Vagina (tissue), 2 donors: Measurements from ENCODE around the gene GRM7. TPM values are rescaled to one million over a fixed set of nuclear protein-coding genes. Genes with fewer than 3 reads are reported as not detected.

ENCODE experiments used
- DNase-seq, 2 donors: peaks; one replicate each; pipeline ENCODE4 v3.0.0-alpha.2; 2017; ENCODE audit errors: extremely low spot score in 2 of 2
- H3K27ac ChIP-seq: fragments of 200-600 bp; sonication (generic); one replicate; pipeline ENCODE4 v1.5.1; 2019
- H3K27me3 ChIP-seq: fragments of 200-600 bp; sonication (generic); one replicate; pipeline ENCODE4 v1.5.1; 2019
- H3K36me3 ChIP-seq, 2 donors: fragments of 200-600 bp; sonication (generic); one replicate each; pipeline ENCODE4 v1.5.1; 2017 to 2019
- H3K4me1 ChIP-seq: fragments of 200-600 bp; sonication (generic); one replicate; pipeline ENCODE4 v1.5.1; 2019
- H3K4me3 ChIP-seq, 2 donors: fragments of 200-600 bp; sonication (generic); 1 replicate in 1 of 2; 2 replicates in 1 of 2; pipeline ENCODE4 v1.5.1; 2016 to 2019
- H3K9me3 ChIP-seq: fragments of 200-600 bp; sonication (generic); one replicate; pipeline ENCODE4 v1.5.1; 2019
- CTCF ChIP-seq, 3 experiments: fragments of 450-650 bp in 2 of 3; fragments of 200-600 bp in 1 of 3; sonication (generic) in 1 of 3; IDR thresholded peaks; one replicate each; pipeline ENCODE4 v1.5.1; 2017 to 2019; ENCODE audit warnings: antibody characterized with exemption in 3 of 3, mild to moderate bottlenecking in 2 of 3, moderate library complexity in 2 of 3
- POLR2A ChIP-seq, 2 donors: fragments of 450-650 bp; IDR thresholded peaks; one replicate each; pipeline ENCODE4 v1.6.1; 2017; ENCODE audit warnings: antibody characterized with exemption in 2 of 2, mild to moderate bottlenecking in 2 of 2, moderate library complexity in 2 of 2
- POLR2AphosphoS5 ChIP-seq, 2 donors: sonication (generic); formaldehyde crosslinking; IDR thresholded peaks; one replicate each; pipeline ENCODE4 v1.9.0; 2017; ENCODE audit warnings: antibody characterized with exemption in 2 of 2, mild to moderate bottlenecking in 2 of 2, low read depth in 1 of 2; ENCODE audit not compliant: insufficient read depth in 1 of 2
- intact Hi-C: fragments of 100-400 bp; cut with DNase I; formaldehyde crosslinking; loops from one replicate; pipeline ENCODE4 v1.15.1; 2023
- total RNA-seq: library from RNA; depleted of rRNA; stranded (reverse); fragments of >200 nt; gene quantifications from one replicate; pipeline ENCODE4 v1.2.3, GENCODE V29; 2016

Gene GRM7
- total RNA-seq, 1 donor from 2014 or later, result 2.0 TPM

- Histone ChIP-seq H3K4me3 (no peak overlapping the region), H3K9me3 (no peaks in the 10 kb centered on the region), H3K36me3 (no peaks in the 10 kb centered on the region), H3K27me3 (no peaks in the 10 kb centered on the region), H3K27ac (no peak overlapping the region), H3K4me1 (no peaks in the 10 kb centered on the region)
- intact Hi-C loops, result loop anchor here (2.0 kb wide), 1 partner anchor 18 kb away; no protein-coding TSS in a partner anchor
- DNase-seq, result no peak
- TF ChIP-seq POLR2AphosphoS5 (IDR thresholded peaks at IDR 0.05; ENCODE audit: insufficient read depth in 1 of 2, low read depth in 1 of 2) (no peak), POLR2A (IDR thresholded peaks at IDR 0.05) (no peak), CTCF (IDR thresholded peaks at IDR 0.05) (no peak)
Measured at GRCh38 chr3:7574435-7574834, 713.5 kb downstream of the GRM7 start.

- no peaks in the 10 kb centered on the region for H3K4me1 ChIP-seq
- H3K27me3 ChIP-seq, result no peaks in the 10 kb centered on the region
- no peak for TF ChIP-seq CTCF (IDR thresholded peaks at IDR 0.05)
- TF ChIP-seq POLR2A (IDR thresholded peaks at IDR 0.05), result no peak
- no peak for TF ChIP-seq POLR2AphosphoS5 (IDR thresholded peaks at IDR 0.05; ENCODE audit: insufficient read depth in 1 of 2, low read depth in 1 of 2)
- no peak for DNase-seq
- no peak overlapping the region for H3K4me3 ChIP-seq
- no peaks in the 10 kb centered on the region for H3K36me3 ChIP-seq
- intact Hi-C loops, result no loop called here
- no peak overlapping the region for H3K27ac ChIP-seq
- H3K9me3 ChIP-seq, result no peaks in the 10 kb centered on the region
Measured at GRCh38 chr3:7576071-7576470, 715.2 kb downstream of the GRM7 start.

GRCh38 chr3:7576506-7576905, 715.6 kb downstream of the GRM7 start:
- intact Hi-C loops, result no loop called here
- no peaks in the 10 kb centered on the region for H3K36me3 ChIP-seq
- H3K27ac ChIP-seq, result no peak overlapping the region
- TF ChIP-seq POLR2AphosphoS5 (IDR thresholded peaks at IDR 0.05; ENCODE audit: insufficient read depth in 1 of 2, low read depth in 1 of 2), result no peak
- no peak for TF ChIP-seq CTCF (IDR thresholded peaks at IDR 0.05)
- no peak for TF ChIP-seq POLR2A (IDR thresholded peaks at IDR 0.05)
- H3K9me3 ChIP-seq, result no peaks in the 10 kb centered on the region
- H3K27me3 ChIP-seq, result no peaks in the 10 kb centered on the region
- H3K4me3 ChIP-seq, result no peak overlapping the region
- no peaks in the 10 kb centered on the region for H3K4me1 ChIP-seq
- no peak for DNase-seq

- intact Hi-C loops, result no loop called here
- Histone ChIP-seq H3K27ac (no peak overlapping the region), H3K4me3 (no peak overlapping the region), H3K36me3 (no peaks in the 10 kb centered on the region), H3K9me3 (no peaks in the 10 kb centered on the region), H3K4me1 (no peaks in the 10 kb centered on the region), H3K27me3 (no peaks in the 10 kb centered on the region)
- DNase-seq, result no peak
- TF ChIP-seq POLR2AphosphoS5 (IDR thresholded peaks at IDR 0.05; ENCODE audit: insufficient read depth in 1 of 2, low read depth in 1 of 2), result no peak
- TF ChIP-seq POLR2A (IDR thresholded peaks at IDR 0.05), result no peak
- TF ChIP-seq CTCF (IDR thresholded peaks at IDR 0.05), result no peak
Measured at GRCh38 chr3:7577513-7577912, 716.6 kb downstream of the GRM7 start.

- Histone ChIP-seq H3K36me3 (no peaks in the 10 kb centered on the region), H3K27me3 (no peaks in the 10 kb centered on the region), H3K4me1 (no peaks in the 10 kb centered on the region), H3K27ac (no peak overlapping the region), H3K9me3 (no peaks in the 10 kb centered on the region), H3K4me3 (no peak overlapping the region)
- intact Hi-C loops, result no loop called here
- DNase-seq, result no peak
- TF ChIP-seq POLR2AphosphoS5 (IDR thresholded peaks at IDR 0.05; ENCODE audit: insufficient read depth in 1 of 2, low read depth in 1 of 2) (no peak), POLR2A (IDR thresholded peaks at IDR 0.05) (no peak), CTCF (IDR thresholded peaks at IDR 0.05) (no peak)
Measured at GRCh38 chr3:7581831-7582230, 720.9 kb downstream of the GRM7 start.
